ENCODE data around the gene PDCD1.

GRCh38 chr2:241877989-241878970 is 19.6 kb upstream of the PDCD1 start:
- TF ChIP-seq EP300 (IDR thresholded peaks at IDR 0.05; ENCODE audit: borderline replicate concordance in 1 of 2, low read depth in 2 of 2, low read length in 2 of 2) (no peak), CBX8 (IDR thresholded peaks at IDR 0.05; ENCODE audit: borderline replicate concordance, low read depth, low read length) (no peak), TAF1 (IDR thresholded peaks at IDR 0.05; ENCODE audit: low read depth, low read length) (no peak), SIN3A (conservative IDR thresholded peaks at IDR 0.05 in 1 of 2, IDR thresholded peaks at IDR 0.05 in 1 of 2; ENCODE audit: low read depth in 1 of 2, low read length in 2 of 2) (no peak), SP1 (IDR thresholded peaks at IDR 0.05; ENCODE audit: low read depth, low read length) (no peak)

Data from H1 (cell line).